AG08395 (cell line): ENCODE results near the gene ZNF236.

ENCODE experiments used
- DNase-seq: peaks from one replicate; pipeline ENCODE4 v3.0.0; 2012; ENCODE audit warnings: mixed read lengths, low spot score

ZNF236 gene

DNA sequence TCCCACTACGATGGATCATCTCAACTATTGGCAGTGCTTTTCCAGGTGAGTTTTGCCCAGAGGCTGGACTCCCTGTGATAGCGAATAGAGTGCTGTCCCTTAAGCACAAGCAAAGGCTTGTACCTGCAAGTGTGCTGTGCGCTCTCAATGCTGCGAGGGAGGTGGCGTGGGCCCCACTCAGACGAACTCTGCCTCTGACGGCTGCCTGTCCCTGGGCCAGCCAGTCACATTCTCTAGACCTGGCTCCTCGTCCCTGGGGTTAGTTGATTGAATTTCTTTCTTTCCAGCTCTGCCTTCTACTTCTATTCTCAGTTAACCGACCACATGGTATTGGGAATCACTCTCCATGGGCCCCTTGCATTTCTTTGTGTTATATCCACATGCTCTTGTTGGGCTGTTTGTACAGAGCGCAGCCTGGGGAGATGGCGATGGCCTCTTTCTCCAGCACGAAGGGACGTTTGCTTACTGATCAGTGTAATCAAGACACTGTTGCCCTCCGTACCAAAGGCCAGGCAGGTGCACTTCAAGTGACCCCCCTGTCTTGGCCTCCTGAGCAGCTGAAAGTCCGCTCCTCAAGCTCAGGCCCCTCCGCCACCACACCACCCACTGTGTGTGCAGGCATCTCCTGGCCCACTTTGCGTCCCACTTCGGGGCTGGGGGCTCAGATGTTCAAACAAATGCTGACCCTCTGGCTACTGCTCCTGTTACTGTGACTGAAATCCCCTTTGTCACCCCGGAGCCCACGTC, 151.3 kb downstream of the ZNF236 start:
- DNase-seq: no peak

- no peak for DNase-seq
Measured at GRCh38 chr18:76974386-76974785, 152.0 kb downstream of the ZNF236 start.

GRCh38 chr18:76975577-76976110, 153.3 kb downstream of the ZNF236 start:
- DNase-seq: no peak

DNA sequence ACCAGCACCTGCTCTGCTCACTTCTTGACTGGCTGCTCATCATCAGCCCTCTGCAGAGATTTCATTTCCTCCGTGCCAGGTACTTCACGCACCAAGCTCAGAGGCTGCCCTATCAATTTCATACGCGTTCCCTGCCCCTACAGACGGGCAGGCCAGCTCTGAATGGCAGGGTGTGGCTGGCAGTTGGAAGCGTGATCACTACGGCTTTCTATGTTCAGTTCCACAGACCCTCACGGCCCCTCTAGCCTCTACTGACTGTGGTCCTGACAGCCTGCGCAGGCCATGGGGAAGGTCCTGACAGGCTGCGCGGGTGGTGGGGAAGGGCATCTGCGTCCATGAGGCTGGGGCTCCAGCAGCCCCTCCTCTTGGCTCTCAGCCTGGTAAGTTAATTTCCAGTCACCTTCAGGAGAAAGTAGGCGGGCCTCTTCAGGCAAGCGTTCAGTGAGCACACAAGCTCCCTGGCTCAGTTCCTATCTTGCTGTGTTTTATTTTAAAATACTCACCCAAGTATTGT, 154.8 kb downstream of the ZNF236 start:
- no peak for DNase-seq

- DNase-seq: no peak
Measured at GRCh38 chr18:76977684-76978232, 155.4 kb downstream of the ZNF236 start.

GRCh38 chr18:76978616-76979015, 156.3 kb downstream of the ZNF236 start:
- DNase-seq: no peak

GRCh38 chr18:76979111-76979751, 156.9 kb downstream of the ZNF236 start:
- DNase-seq: no peak

DNA sequence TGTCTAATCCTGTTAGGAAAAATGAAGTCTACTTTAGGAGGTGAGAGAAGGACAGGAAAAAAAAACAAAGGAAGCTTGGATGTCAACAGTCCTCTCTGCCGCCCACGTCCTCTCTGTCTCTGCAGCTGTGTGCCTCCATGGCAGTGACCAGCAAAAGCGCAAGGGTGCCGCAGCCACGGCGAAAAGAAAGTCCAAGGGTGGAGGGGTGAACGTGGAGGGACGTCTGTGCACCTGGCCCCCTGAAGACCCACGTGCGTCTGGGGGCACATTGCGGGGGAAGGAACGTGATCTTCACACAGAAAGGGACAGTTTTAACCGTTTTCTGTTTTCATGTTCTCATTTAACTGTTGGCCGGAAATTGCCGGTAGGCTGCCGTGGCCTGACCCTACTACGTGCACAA, 157.5 kb downstream of the ZNF236 start:
- no peak for DNase-seq

DNA sequence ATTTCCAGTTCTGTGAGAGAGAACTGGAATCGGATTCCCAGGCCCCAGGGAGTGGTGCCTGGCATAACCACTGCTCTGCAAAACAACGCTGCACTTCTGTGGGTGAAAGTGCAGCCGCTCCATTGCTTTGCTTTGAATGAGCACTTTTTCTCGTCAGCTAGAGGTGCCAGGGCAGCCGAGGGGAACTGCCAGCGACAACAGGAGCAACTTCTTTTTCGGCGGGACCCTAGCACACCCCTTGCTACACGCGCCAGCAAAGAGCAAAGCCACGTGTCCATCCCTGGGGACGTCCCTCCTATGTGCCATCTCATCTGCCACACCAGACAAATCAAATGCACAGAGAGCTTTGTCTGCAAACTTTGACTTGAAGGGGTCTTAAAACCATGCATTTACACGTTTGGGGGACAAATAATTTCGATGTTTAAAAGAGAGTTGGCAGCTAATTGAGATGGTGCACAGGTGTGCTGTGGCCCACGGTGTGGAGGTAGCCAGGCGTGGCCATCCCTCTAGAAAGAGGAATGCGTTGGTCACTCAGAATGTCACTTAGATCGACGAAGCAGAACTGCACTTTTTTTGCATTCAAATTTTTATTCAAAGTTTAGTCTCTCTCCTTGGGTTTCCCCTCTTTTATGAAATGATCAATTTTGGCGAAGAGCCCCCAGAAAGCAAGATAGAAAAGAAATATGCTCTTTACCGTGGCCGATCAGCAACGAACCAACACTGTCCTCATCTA, 158.5 kb downstream of the ZNF236 start:
- no peak for DNase-seq

GRCh38 chr18:76981396-76981968, 159.1 kb downstream of the ZNF236 start:
- no peak for DNase-seq

DNA sequence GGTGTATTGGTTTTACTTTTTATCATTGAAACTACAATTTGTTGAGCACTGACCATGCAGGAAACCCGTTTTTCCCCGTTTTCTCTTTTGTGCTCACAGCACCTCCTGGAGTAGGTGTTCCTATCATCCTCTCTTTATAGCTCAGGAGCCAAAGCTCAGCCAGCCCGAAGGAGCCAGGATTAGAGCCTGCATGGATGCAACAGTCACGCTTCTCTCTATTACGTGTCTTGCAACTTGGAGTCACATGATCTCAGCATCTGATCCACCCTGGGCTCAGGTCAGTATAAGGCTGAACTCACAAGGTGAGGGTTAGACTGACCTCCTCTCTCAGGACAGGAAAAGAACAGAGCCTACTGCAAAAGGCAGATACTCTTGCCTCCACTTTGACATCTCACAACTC, 159.7 kb downstream of the ZNF236 start:
- no peak for DNase-seq

GRCh38 chr18:76982841-76983583, 160.7 kb downstream of the ZNF236 start:
- peak; percentile 84 for DNase-seq

DNA sequence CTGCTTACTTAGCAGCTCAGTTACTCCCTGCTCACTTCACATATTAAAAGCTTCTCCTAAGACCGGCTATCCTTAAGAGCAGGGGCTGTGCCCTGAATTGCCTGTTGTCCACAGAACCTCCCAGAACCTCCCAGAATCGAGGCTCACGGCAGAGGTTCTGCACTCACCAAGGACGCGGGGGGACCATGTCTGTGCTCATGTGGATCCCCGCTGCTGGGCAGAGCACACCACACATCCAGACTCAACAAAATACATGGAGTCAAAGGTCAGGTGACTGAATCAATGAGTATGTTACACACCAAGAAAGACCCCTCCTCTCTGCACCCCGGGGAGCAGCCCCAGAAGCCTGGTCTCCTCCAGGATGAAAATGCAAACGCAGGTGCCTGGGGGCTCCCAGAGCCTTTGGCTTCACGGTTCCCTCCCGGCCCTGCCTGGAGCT, 161.3 kb downstream of the ZNF236 start:
- DNase-seq: no peak

DNA sequence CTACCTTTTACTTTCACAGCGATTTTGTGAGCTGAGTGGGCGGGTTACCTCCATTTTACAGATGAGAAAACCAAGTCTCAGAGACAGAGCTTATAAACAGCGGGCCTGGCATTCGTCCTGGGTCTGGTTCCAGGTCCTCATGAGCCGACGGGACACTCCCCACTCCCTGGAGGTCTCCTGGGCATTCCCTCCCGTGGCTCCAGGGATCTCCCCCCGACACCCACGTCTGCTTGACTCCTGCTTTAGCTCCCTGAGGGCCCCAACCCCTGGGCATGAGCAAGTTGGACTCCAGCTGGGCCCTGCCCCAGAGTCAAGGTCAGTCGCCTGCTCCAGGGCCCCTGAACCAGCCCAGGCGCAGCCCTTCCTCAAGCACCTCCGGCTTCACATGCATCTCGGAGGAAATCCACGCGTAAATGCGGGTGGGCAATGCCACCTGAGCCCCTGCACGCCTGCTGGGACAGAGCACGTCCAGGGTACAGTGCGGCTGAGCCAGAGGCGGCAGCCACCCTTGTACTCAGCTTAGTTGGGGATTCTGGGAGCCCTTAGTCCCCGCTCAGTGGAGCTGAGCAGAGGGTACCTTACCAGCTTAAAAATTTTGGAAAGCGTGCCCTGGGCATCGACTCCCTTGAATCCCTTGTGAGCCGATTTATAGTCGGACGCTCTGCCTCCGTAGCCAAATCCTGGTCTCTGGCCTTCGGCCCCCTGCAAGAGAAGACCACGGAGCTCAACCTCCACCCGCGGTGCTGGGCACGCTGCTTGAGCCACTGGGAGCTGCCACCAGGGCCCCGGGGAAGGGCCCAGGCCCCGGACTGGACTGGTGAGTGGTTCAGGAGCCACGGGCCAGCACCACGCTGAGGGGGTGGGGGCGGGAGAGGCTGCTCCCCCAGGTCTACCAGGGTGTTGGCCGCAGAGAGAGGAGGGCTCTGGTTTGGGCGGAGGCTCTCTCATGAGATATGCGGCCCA, 162.1 kb downstream of the ZNF236 start:
- no peak for DNase-seq

DNA sequence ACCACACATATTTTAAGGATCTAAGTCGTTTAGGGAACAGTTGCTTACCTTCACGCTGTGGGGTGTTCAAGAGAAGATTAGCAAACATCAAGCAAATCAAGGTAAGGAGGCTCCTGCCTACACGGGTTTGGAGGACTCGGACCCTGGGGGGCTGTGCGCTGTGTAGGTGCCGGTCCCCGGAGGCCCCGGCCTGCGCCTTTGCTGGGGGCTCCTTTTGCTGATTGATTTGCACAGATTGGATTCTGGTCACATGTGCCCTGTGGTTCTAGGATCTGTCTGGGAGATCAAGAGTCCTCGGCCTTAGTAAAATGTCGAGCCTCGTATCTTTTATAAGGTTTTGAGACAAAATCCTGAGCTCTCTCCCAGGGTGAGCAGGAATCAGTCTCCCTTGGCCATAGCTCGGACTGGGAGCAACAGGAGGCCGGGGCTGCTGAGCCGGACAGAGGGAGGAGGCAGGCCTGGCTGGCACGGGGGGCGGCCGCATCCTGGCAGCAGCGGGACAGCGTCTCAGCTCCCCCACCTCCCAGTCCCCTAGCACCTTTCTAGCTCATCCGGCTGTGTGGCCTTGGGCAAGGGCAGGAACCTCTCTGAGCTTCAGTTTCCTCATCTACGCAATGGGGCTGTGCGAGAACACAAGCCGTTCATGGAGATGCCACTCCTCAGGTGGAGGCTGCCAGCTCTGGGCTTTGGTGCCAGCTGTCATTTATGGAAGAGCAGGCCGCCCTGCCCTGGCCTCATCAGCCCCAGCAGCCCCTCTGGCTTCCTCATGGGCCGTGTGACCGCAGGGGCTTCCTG, 163.0 kb downstream of the ZNF236 start:
- no peak for DNase-seq

GRCh38 chr18:76985951-76986236, 163.5 kb downstream of the ZNF236 start:
- no peak for DNase-seq

- no peak for DNase-seq
Measured at GRCh38 chr18:76986406-76986805, 164.0 kb downstream of the ZNF236 start.

DNA sequence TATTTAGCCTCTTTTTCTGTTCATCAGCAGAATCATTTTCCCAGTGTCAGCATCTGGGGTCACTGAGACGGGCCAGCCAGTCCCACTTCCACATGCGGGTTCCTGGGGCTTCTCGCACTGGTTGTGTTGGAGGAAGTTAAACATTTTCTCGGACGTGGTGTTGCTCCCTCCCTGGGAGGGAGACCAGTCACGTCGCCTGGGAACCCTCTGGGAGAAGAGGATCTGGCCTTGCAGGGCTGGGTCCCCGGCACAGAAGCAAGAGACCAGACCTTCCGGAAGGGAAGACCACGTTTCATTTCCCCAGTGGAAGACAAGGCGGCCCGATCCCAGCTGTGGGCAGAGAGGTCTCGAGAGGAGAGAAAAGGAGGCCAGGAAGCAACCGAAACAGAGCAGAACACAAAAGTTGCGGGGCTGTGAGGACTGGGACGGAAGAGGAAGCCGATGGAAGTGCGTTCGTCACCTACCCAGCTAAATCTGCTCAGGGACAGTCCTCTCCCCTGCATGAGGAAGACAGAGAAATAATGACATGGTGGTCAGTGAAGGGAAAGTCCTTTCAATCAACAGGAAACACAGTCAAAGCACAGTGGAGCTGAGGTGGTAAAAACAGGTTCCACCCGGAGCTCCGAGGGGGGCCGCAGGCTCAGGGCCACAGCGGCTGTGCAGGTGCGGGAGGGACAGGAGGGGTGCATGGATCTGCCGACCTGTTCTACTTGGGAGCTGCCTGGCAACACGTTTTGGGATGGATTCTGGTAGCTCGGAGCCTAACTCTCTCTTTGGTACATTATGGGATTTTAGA, 165.9 kb downstream of the ZNF236 start:
- DNase-seq: no peak
